Measurements from ENCODE around the gene C10orf67.
"Not testable (repeated sequence)": the region's sequence is repeated elsewhere in the genome, so short reads cannot be mapped to it uniquely, and the experiment has no call there.

C10orf67 gene

GRCh38 chr10:23344241-23344841, at the start of gene C10orf67:
TSS of gene C10orf67 (minus strand) at chr10:23344797. CDS start at chr10:23344774, 23 bp downstream.
- no peak for DNase-seq

- DNase-seq = no peak
Observed at GRCh38 chr10:23391821-23392220, 47.2 kb upstream of the C10orf67 start.

- DNase-seq = no peak
Observed at GRCh38 chr10:23390809-23391208, 46.2 kb upstream of the C10orf67 start.

GRCh38 chr10:23390408-23390807, 45.8 kb upstream of the C10orf67 start:
- DNase-seq = not testable (repeated sequence)

GRCh38 chr10:23387516-23387915, 42.9 kb upstream of the C10orf67 start:
- DNase-seq = not testable (repeated sequence)

GRCh38 chr10:23386052-23386451, 41.5 kb upstream of the C10orf67 start:
- DNase-seq = no peak

GRCh38 chr10:23384364-23384763, 39.8 kb upstream of the C10orf67 start:
- DNase-seq = no peak

GRCh38 chr10:23383637-23384036, 39.0 kb upstream of the C10orf67 start:
- DNase-seq = no peak

- no peak for DNase-seq
Observed at GRCh38 chr10:23381298-23382040, 36.9 kb upstream of the C10orf67 start.

GRCh38 chr10:23379686-23380085, 35.1 kb upstream of the C10orf67 start:
- DNase-seq = no peak

GRCh38 chr10:23376229-23376655, 31.6 kb upstream of the C10orf67 start:
- DNase-seq = no peak

- DNase-seq = no peak
Observed at GRCh38 chr10:23375366-23375765, 30.8 kb upstream of the C10orf67 start.

GRCh38 chr10:23373156-23373555, 28.6 kb upstream of the C10orf67 start:
- DNase-seq = no peak

GRCh38 chr10:23371073-23371472, 26.5 kb upstream of the C10orf67 start:
- no peak for DNase-seq

GRCh38 chr10:23370106-23370505, 25.5 kb upstream of the C10orf67 start:
- no peak for DNase-seq

- DNase-seq = no peak
Observed at GRCh38 chr10:23368816-23369640, 24.4 kb upstream of the C10orf67 start.

GRCh38 chr10:23367896-23368595, 23.4 kb upstream of the C10orf67 start:
- DNase-seq = no peak

- DNase-seq = not testable (repeated sequence)
Observed at GRCh38 chr10:23365417-23366030, 20.9 kb upstream of the C10orf67 start.

GRCh38 chr10:23364378-23364777, 19.8 kb upstream of the C10orf67 start:
- no peak for DNase-seq

- DNase-seq = no peak
Observed at GRCh38 chr10:23363793-23364135, 19.2 kb upstream of the C10orf67 start.

- DNase-seq = no peak
Observed at GRCh38 chr10:23362879-23363792, 18.5 kb upstream of the C10orf67 start.

Measured in NCI-H1105 (cell line).